H9 (cell line): Measurements from ENCODE around the gene FAM83F. TPM values are rescaled to one million over a fixed set of nuclear protein-coding genes. Genes with fewer than 3 reads are reported as not detected.

Experiments used
- DNase-seq: peaks from one replicate; pipeline ENCODE4 v3.0.0-alpha.2; 2017
- H2AFZ ChIP-seq: one replicate; pipeline ENCODE4 v1.6.1; 2013; ENCODE audit warnings: mild to moderate bottlenecking, low read length, control low read depth, moderate library complexity
- H2AK5ac ChIP-seq: 2 replicates; pipeline ENCODE4 v1.6.1; 2013; ENCODE audit warnings: low read length, control low read depth, mixed read lengths; ENCODE audit not compliant: insufficient read length
- H2BK120ac ChIP-seq: one replicate; pipeline ENCODE4 v1.6.1; 2013; ENCODE audit warnings: low read depth, mild to moderate bottlenecking, low read length, control low read depth, inconsistent platforms; ENCODE audit not compliant: poor library complexity, severe bottlenecking
- H2BK12ac ChIP-seq: 2 replicates; pipeline ENCODE4 v1.6.1; 2013; ENCODE audit warnings: low read length, control low read depth, mixed read lengths, low read depth; ENCODE audit not compliant: insufficient read length
- H2BK15ac ChIP-seq: 2 replicates; pipeline ENCODE4 v1.6.1; 2013; ENCODE audit warnings: low read depth, low read length, control low read depth
- H2BK20ac ChIP-seq: one replicate; pipeline ENCODE4 v1.6.1; 2013; ENCODE audit warnings: low read depth, mild to moderate bottlenecking, low read length, control low read depth, inconsistent platforms; ENCODE audit not compliant: poor library complexity, severe bottlenecking
- H2BK5ac ChIP-seq: 2 replicates; pipeline ENCODE4 v1.6.1; 2013; ENCODE audit warnings: low read length, control low read depth, mixed read lengths; ENCODE audit not compliant: insufficient read length
- H3K14ac ChIP-seq: 2 replicates; pipeline ENCODE4 v1.6.1; 2013; ENCODE audit warnings: low read length, control low read depth; ENCODE audit not compliant: insufficient read depth
- H3K18ac ChIP-seq: 2 replicates; pipeline ENCODE4 v1.6.1; 2013; ENCODE audit warnings: low read depth, mild to moderate bottlenecking, mixed read lengths, low read length, control low read depth; ENCODE audit not compliant: insufficient read length
- H3K23ac ChIP-seq: 2 replicates; pipeline ENCODE4 v1.6.1; 2013; ENCODE audit warnings: low read length, control low read depth, mixed read lengths, low read depth; ENCODE audit not compliant: insufficient read length
- H3K23me2 ChIP-seq: 2 replicates; pipeline ENCODE4 v1.6.1; 2013; ENCODE audit warnings: low read depth, mild to moderate bottlenecking, mixed read lengths, low read length, control low read depth; ENCODE audit not compliant: insufficient read length, poor library complexity, severe bottlenecking
- H3K27ac ChIP-seq: 2 replicates; pipeline ENCODE4 v1.5.1; 2013; ENCODE audit warnings: low read length, control low read depth, mixed read lengths, low read depth; ENCODE audit not compliant: insufficient read length
- H3K27me3 ChIP-seq: 2 replicates; pipeline ENCODE4 v1.6.1; 2013; ENCODE audit warnings: low read length, control low read depth, inconsistent platforms; ENCODE audit not compliant: insufficient read depth
- H3K4ac ChIP-seq: 2 replicates; pipeline ENCODE4 v1.6.1; 2013; ENCODE audit warnings: low read depth, mild to moderate bottlenecking, control low read depth, inconsistent platforms, low read length, moderate library complexity
- H3K4me1 ChIP-seq: 2 replicates; pipeline ENCODE4 v1.6.1; 2013; ENCODE audit warnings: low read length, control low read depth, inconsistent platforms; ENCODE audit not compliant: insufficient read depth
- H3K4me2 ChIP-seq: 2 replicates; pipeline ENCODE4 v1.6.1; 2013; ENCODE audit warnings: low read length, control low read depth, mixed read lengths; ENCODE audit not compliant: insufficient read length, insufficient read depth
- H3K56ac ChIP-seq: 2 replicates; pipeline ENCODE4 v1.6.1; 2013; ENCODE audit warnings: low read depth, mild to moderate bottlenecking, mixed read lengths, low read length, control low read depth; ENCODE audit not compliant: insufficient read length
- H3K79me1 ChIP-seq: 2 replicates; pipeline ENCODE4 v1.6.1; 2013; ENCODE audit warnings: low read depth, mild to moderate bottlenecking, moderate library complexity, low read length, control low read depth, inconsistent platforms; ENCODE audit not compliant: insufficient read depth, poor library complexity, severe bottlenecking
- H3K79me2 ChIP-seq: 2 replicates; pipeline ENCODE4 v1.6.1; 2013; ENCODE audit warnings: low read length, control low read depth, inconsistent platforms; ENCODE audit not compliant: insufficient read depth
- H3K9ac ChIP-seq: 2 replicates; pipeline ENCODE4 v1.6.1; 2013; ENCODE audit warnings: low read length, control low read depth, mixed read lengths; ENCODE audit not compliant: insufficient read length; ENCODE audit errors: extremely low read depth
- H3K9me3 ChIP-seq: one replicate; pipeline ENCODE4 v1.6.1; 2013; ENCODE audit warnings: low read depth, low read length, inconsistent platforms; ENCODE audit not compliant: control insufficient read depth
- H3T11ph ChIP-seq: one replicate; pipeline ENCODE4 v1.6.1; 2013; ENCODE audit warnings: mild to moderate bottlenecking, low read length, control low read depth, inconsistent platforms
- H4K20me1 ChIP-seq: one replicate; pipeline ENCODE4 v1.6.1; 2013; ENCODE audit not compliant: control insufficient read depth, insufficient read length, insufficient read depth
- H4K5ac ChIP-seq: 2 replicates; pipeline ENCODE4 v1.6.1; 2013; ENCODE audit warnings: low read depth, mild to moderate bottlenecking, mixed read lengths, low read length, control low read depth; ENCODE audit not compliant: insufficient read length
- H4K8ac ChIP-seq: replicated peaks from 2 replicates; pipeline ENCODE4 v1.6.1; 2013; ENCODE audit warnings: low read length, control low read depth, mixed read lengths, low read depth; ENCODE audit not compliant: insufficient read length
- H4K91ac ChIP-seq: 2 replicates; pipeline ENCODE4 v1.6.1; 2013; ENCODE audit warnings: low read depth, mild to moderate bottlenecking, moderate library complexity, mixed read lengths, low read length, control low read depth; ENCODE audit not compliant: insufficient read length
- H3K27ac Mint-ChIP-seq, 3 experiments: 2 replicates in 2 of 3; 3 replicates in 1 of 3; pipeline ENCODE4 v1.8.0; 2020 to 2021; ENCODE audit warnings: mixed read lengths in 3 of 3, mild to moderate bottlenecking in 1 of 3, moderate library complexity in 1 of 3
- H3K27me3 Mint-ChIP-seq: 2 replicates; pipeline ENCODE4 v1.8.0; 2021; ENCODE audit warnings: low read depth, mild to moderate bottlenecking, moderate library complexity, mixed read lengths
- H3K36me3 Mint-ChIP-seq, 3 experiments: 2 replicates in 2 of 3; 3 replicates in 1 of 3; pipeline ENCODE4 v1.8.0; 2020 to 2021; ENCODE audit warnings: low read depth in 3 of 3, mixed read lengths in 3 of 3; ENCODE audit not compliant: insufficient read depth in 1 of 3
- H3K4me1 Mint-ChIP-seq, 2 experiments: 2 replicates each; pipeline ENCODE4 v1.8.0; 2020; ENCODE audit warnings: mixed read lengths in 2 of 2
- H3K4me3 Mint-ChIP-seq, 2 experiments: 2 replicates in 1 of 2; 3 replicates in 1 of 2; pipeline ENCODE4 v1.8.0; 2020 to 2021; ENCODE audit warnings: mild to moderate bottlenecking in 2 of 2, mixed read lengths in 2 of 2, moderate library complexity in 1 of 2
- H3K9me3 Mint-ChIP-seq, 2 experiments: 2 replicates in 1 of 2; 3 replicates in 1 of 2; pipeline ENCODE4 v1.8.0; 2020; ENCODE audit warnings: mild to moderate bottlenecking in 2 of 2, mixed read lengths in 2 of 2, moderate library complexity in 1 of 2
- WGBS: extraction: QIAGEN DNeasy Blood & Tissue Kit; methylation state at CpG from one replicate; pipeline ENCODE4 v1.1.7; 2013; ENCODE audit warnings: missing lambda C conversion rate, low lambda C conversion rate, mixed read lengths; ENCODE audit not compliant: insufficient read length; ENCODE audit errors: extremely low coverage; 5-methylcytosine and 5-hydroxymethylcytosine counted together
- total RNA-seq: library from RNA; stranded (reverse); gene quantifications from 2 replicates; pipeline ENCODE4 v1.2.1, GENCODE V29; 2021
- TF ChIP-seq, protein P1 (sequence below): fragments of 200-600 bp; sonication (generic); conservative IDR thresholded peaks from 3 replicates; pipeline ENCODE4 v1.8.0; 2021; ENCODE audit warnings: antibody characterized with exemption, mild to moderate bottlenecking

Gene FAM83F
- total RNA-seq, 1 experiment from 2014 or later = 17.4 TPM

DNA sequence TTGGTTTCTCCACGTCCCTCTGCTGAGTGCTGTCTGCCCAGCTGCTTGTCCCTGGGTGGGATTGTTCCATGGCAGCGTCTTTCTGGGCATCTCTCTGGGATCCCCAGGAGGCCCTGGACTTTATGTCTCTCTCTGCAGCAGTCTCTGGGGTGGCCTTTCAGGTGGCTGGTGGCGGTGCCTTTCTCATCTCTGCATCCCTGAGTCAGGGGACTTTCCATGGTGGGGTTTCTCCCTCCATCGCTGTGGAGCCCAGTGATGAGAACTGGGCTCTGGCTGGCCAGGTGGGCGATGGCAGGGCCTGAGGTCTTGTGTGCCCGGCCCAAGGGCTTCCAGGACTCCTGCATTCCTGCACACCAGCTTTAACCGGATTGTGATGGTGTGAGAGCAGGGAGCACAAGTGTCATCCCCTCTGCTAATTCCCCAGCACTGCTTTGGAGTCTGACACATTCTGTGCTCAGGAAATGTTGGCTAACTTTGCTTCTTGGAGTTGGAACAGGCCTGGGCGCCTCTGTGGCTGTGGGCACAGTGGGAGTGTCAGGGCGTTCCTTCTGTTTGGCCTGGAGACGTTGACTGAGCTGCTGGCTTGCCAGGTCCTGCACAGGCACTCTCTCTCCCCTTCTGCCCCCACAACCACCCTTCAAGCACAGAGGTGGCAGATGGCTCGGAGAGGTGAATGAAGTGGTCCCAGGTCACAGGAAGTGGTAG, 27.9 kb downstream of the FAM83F start:
- no peak overlapping the region for H3K4me3 Mint-ChIP-seq
- Histone ChIP-seq H2BK12ac (no peak overlapping the region), H3K79me1 (no peaks in the 10 kb centered on the region), H3K9ac (no peak overlapping the region), H2BK5ac (no peak overlapping the region), H4K8ac (no peak overlapping the region), H3T11ph (no peak overlapping the region), H3K18ac (no peak overlapping the region), H3K9me3 (no peaks in the 10 kb centered on the region), H2BK15ac (no peak overlapping the region), H2AK5ac (no peak overlapping the region), H4K5ac (no peak overlapping the region), H3K14ac (no peak overlapping the region), H4K91ac (no peak overlapping the region), H3K56ac (no peak overlapping the region), H3K4ac (no peak overlapping the region), H3K23ac (no peak overlapping the region), H3K79me2 (no peaks in the 10 kb centered on the region), H2BK20ac (no peak overlapping the region), H2BK120ac (no peak overlapping the region), H3K4me2 (no peak overlapping the region), H2AFZ (no peak overlapping the region), H3K27me3 (no peaks in the 10 kb centered on the region), H3K27ac (no peak overlapping the region), H3K4me1 (no peaks in the 10 kb centered on the region), H4K20me1 (no peaks in the 10 kb centered on the region), H3K23me2 (no peaks in the 10 kb centered on the region)
- no peak for DNase-seq
- TF ChIP-seq, protein P1, sequence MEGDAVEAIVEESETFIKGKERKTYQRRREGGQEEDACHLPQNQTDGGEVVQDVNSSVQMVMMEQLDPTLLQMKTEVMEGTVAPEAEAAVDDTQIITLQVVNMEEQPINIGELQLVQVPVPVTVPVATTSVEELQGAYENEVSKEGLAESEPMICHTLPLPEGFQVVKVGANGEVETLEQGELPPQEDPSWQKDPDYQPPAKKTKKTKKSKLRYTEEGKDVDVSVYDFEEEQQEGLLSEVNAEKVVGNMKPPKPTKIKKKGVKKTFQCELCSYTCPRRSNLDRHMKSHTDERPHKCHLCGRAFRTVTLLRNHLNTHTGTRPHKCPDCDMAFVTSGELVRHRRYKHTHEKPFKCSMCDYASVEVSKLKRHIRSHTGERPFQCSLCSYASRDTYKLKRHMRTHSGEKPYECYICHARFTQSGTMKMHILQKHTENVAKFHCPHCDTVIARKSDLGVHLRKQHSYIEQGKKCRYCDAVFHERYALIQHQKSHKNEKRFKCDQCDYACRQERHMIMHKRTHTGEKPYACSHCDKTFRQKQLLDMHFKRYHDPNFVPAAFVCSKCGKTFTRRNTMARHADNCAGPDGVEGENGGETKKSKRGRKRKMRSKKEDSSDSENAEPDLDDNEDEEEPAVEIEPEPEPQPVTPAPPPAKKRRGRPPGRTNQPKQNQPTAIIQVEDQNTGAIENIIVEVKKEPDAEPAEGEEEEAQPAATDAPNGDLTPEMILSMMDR = no peak
- WGBS = no CpG with 5 or more reads among the region's 11 CpGs
- no peak overlapping the region for H3K27ac Mint-ChIP-seq
- H3K27me3 Mint-ChIP-seq = no peaks in the 10 kb centered on the region
- H3K4me1 Mint-ChIP-seq = peaks cover 3 to 6% of the 10 kb centered on the region in 2 experiments; a peak in 3 of 4 replicates
- H3K9me3 Mint-ChIP-seq = no peaks in the 10 kb centered on the region
- H3K36me3 Mint-ChIP-seq = peaks cover 21 to 26% (median 23%) of the 10 kb centered on the region in 3 experiments
